ENCODE results near the gene ADAM11.

Gene ADAM11

GRCh38 chr17:44829523-44830358 lies 71.0 kb downstream of the ADAM11 start, which contains the start of gene GJC1:
Gene GJC1 (minus strand): TSS chr17:44830287. CDS start chr17:44805817, 24,470 bp downstream.
- FAIRE-seq (peak; percentile 23), DNase-seq (ENCODE audit: low spot score) (peak; percentile 71)

GRCh38 chr17:44830359-44831288 lies 71.8 kb downstream of the ADAM11 start:
- DNase-seq (ENCODE audit: low spot score) (peak; percentile 52), FAIRE-seq (no peak)

GRCh38 chr17:44831371-44831770 lies 72.6 kb downstream of the ADAM11 start:
- no peak for FAIRE-seq
- no peak for DNase-seq (ENCODE audit: low spot score)

Measured in urothelium cell line (cell line).